Astrocyte of the hippocampus (primary cell): ENCODE measurements around the gene CDKL2.
A peak's percentile ranks its signal among the peaks of the same experiment; 100 is the strongest.

Experiments used
- DNase-seq: peaks from one replicate; pipeline ENCODE4 v3.0.0; 2011; ENCODE audit warnings: low read depth, low spot score

The CDKL2 gene

DNA sequence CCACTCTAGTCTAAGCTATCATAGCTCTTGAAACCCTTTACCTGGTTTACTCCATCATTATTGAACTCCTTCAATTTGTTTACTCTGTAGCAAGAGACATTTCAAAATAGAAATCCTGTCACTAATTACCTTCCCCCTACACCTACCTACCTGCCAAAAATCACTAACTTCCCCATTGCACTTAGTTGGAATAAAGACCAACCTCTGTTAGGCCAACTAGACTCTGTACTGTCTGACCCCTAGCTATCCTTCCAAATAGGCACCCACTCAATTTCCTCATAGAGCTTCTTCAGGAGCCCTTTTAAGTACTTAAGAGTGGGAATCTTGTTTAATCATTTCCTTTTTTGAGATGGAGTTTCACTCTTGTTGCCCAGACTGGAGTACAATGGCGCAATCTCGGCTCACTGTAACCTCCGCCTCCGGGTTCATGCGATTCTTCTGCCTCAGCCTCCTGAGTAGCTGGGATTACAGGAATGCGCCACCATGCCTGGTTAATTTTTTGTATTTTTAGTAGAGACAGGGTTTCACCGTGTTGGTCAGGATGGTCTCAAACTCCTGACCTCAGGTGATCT lies 8.9 kb upstream of the CDKL2 start:
- DNase-seq, result no peak

DNA sequence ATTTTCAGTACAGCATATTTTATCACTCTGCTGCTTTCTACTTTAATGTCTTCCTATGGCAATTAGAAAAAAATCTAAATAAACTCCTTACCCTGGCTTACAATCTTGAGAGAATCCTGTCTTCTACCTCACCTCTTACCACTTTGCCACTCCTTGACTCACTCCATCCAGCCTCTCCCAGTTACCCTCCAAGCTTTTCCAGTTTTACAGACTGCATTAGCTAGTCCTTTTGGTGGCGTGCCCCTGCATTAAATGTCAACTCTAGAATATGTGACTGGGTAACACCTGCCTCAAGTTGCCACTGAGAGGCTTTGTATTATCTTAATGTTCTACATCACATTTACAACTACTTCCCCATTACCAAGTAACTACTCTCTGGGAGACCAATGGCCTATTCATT lies 7.5 kb upstream of the CDKL2 start:
- DNase-seq, result no peak

DNA sequence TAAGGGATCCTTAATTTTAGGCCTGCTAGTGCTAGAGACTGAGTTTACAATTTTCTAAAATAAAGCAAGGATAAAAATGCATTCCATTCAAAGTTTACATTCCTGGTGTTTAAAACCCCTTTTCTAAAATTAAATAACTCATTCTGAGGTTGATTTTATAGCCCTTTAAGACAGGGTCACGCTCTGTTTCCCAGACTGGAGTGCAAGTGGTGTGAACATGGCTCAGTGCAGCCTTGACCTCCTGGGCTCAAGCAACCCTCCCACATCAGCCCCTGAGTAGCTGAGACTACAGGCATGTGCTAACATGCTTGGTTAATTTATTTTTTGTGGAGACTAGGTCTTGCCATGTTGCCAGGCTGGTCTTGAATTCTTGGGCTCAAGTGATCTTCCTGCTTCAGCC lies 6.8 kb upstream of the CDKL2 start:
- DNase-seq, result peak; percentile 46

DNA sequence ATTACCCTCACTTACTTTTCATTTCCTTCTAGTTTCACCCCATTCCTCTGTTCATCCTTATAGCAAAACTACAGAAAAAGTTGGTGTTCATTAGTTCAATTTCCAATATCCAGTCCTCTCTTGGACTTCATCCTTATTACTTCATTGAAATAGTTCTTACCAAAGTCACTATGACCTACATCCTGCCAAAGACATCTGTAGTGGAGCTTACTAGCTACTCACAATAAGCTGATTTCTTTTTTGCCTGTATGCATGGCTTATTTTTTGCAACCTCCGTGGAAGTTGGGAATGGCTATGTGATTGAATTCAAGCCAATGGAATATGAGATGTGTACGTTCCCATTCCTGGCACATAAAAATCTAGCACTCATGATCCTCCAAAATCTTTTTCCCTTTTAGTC lies 4.6 kb upstream of the CDKL2 start:
- no peak for DNase-seq

DNA sequence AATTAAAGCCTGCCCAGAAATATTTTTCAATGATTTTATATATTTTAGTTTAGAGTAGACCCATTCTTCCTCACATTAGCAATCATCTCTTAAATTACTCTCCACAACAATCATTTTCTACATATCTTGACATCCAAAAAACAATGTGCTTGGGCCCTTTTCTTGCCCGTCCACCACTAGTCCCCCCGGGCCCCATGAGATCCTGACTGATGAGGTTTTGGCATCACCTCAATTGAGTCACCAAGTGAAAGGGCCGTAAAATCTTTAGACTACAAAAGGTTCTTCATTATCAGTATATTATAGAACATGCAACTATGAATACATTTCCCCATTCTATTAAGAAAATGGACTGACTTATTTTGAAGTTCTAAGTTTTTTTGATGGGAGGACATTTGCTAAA lies 4.0 kb upstream of the CDKL2 start:
- DNase-seq, result no peak

DNA sequence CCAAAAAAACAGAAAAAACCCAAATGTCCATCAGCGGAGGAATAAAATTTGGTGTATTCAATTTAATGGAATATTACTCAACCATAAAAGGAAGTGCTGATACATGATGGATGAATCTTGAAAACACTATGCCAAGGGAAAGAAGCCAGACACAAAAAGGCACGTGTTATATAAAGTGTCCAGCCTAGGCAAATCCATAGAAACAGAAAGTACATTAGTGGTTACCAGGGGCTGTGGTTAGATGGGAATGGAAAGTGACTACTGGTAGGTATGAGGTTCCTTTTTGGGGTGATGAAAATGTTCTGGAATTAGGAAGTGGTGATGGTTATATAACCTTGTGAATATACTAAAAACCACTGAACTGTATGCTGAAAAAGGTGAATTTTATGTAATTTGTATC lies 3.5 kb upstream of the CDKL2 start:
- peak; percentile 62 for DNase-seq

DNA sequence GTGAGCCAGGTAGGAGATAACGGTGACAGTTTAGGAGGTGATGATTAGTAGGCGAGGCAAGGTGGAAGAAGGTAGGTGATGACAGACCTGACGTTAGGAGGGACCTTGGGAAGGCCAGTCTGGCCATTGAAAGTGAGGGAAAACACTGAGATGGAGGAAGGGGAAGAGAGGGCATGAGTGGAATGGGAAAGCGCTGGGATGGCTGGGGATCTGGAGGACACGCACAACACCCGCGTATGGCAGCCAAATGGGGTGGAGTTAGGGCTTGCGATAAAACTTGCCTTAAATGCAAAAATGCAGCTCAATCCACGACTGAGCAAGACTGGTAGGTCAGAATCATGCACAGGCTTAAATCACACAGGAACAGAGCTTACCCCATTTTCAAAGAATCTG lies 605 bp upstream of the CDKL2 start:
- DNase-seq, result no peak

DNA sequence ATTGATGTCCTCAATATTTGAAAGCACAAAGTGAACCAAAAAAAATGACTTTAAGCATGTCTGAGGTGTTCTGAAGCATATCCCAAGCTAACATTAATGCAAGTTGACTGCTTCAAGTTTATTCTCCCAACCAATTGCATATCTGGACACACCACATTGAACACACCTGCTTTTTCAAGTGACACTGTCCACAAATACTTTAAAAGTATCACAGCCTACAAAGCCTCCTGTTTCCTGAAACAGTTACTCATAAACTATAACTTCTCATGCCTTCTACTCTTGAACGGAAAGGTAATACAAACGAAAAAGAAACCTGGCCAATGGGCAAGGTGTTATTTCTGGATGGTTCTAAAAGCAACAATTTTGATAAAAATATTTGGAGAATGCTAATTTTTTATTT lies 1.1 kb downstream of the CDKL2 start:
- DNase-seq, result no peak

DNA sequence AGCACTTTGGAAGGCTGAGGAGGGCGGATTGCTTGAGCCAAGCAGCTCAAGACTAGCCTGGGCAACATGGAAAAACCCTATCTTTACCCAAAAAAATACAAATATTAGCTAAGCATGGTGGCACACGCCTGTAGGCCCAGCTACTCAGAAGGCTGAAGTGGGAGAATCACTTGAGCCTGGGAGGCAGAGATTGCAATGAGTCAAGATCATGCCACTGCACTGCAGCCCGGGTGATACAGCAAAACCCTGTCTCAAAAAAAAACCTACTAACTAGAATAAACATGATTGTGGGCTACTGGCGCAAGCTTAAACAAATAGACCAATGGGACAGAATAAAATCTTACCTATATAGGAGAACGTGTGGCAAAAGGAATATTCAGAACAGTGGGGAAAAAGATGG lies 7.3 kb downstream of the CDKL2 start:
- no peak for DNase-seq

DNA sequence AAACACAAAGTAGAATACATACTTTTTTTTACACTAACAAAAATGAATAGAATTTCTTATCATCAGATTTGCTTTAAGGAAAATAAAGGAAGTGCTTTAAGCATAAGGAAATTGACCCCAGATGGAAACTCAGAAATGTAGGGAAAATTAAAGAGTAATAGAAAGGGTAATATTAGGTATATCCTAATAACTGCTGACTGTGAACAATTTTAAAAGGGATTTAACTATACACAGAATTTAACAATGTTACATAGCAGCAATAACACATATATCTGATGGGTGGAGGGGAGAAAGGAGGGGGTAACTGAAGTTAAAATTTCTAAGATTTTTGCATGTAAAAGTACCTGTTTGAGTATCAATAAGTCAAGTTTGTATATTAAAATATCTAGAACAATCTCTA lies 8.6 kb downstream of the CDKL2 start:
- no peak for DNase-seq

DNA sequence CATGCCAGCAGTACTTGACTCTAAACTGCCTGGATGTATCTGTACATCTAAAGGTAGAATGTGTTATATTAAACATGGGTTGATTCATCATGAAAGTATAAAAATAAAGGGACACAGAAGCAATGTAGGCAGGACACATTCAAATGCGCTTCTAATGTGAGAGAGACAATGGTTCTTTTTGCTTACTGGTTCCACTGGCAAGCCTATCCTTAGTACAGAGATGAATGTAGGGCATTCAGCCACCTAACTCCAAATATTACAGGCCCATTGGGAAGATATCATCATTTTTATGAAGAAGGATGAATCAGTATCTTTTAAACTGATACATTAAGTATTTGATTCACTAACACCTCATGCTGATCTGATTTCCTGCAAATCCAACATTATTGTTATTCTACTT lies 18.0 kb downstream of the CDKL2 start:
- DNase-seq, result no peak

DNA sequence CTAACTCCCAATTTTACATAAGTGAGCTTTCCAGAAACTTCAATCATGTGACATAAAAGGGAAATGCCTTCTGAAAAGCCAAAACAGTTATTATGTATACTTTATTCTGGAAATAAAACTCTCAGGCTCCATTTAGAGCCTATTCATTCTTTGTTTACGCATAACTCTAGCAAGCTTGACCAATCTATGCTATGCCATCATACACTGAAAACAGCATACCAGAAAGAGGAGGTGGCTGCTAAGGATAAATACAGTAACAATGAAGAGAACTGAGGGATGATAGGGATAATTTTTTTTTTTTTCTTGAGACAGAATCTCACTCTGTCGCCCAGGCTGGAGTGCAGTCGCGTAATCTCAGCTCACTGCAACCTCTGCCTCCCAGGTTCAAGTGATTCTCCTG lies 24.4 kb downstream of the CDKL2 start:
- DNase-seq, result no peak

DNA sequence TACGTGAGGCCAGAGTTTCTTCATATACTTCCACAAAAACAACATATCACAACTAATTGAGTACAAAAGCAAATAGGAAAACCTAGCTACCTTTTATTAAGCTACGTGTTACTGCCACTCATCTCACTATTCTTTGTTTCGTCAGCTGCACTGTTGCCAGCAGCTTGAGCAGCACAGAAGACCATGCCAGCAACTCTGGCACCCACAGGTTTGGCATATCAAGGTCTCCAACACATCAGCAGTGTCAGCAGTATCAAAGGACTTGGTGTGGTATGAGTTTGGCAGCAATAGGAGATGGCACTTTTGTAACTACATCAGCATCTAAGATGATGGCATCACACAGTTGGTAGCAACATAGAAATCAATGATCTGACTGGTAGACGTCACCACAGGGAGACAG lies 30.7 kb downstream of the CDKL2 start:
- no peak for DNase-seq

DNA sequence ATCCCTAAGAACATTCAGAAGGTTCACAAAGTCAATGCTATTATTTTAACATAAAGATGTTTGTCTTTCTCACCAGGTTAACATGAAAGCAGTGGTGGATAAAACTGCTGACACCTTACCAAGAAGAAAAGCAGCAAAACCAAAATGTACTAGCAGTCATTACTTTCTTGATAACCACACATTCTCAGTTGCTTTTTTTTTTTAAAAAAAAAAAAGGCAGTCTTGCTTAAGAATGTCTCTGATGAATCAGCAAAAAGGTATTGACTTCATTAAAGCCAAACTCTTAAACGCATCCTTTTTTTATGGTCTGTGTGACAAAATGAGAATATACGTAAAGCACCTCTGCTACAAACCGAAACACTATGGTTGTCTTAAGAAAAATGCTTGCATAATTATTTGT lies 31.9 kb downstream of the CDKL2 start:
- DNase-seq, result peak; percentile 50

DNA sequence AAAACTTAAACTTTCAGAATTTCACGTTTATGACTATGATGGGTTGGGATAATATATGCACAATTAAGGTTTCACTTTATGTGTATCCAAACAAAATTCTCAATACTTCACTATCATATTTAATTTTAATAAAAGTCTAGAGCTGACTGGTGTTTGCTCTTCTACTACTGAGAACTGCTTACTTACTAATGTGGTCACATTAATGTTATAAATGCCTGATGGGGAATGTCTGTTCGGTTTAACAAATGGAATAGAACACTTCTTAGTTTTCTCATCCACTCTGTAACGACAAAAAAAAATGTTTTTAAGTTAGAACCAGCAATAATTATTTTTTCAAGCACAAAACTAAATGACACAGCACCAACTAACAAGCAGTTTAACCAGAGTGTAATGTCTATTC lies 34.3 kb downstream of the CDKL2 start:
- no peak for DNase-seq

DNA sequence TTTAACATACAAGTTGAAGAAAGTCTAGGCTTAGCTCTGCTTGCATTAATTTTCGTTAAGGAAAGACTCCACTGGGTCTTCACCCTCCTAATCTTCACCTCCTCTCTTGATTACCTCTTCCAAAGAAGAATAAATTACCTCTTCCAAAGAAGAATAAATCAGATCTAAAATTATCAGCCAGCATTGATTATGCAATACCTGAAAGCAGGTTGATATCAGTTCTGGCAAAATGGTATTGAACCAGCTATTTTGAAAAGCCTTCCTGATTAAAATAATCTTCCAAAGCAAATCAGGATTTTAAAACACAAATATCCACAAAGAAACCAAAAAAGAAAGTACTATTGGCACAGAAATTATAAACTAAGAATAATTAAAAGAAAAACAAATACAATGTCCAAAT lies 36.9 kb downstream of the CDKL2 start:
- no peak for DNase-seq

DNA sequence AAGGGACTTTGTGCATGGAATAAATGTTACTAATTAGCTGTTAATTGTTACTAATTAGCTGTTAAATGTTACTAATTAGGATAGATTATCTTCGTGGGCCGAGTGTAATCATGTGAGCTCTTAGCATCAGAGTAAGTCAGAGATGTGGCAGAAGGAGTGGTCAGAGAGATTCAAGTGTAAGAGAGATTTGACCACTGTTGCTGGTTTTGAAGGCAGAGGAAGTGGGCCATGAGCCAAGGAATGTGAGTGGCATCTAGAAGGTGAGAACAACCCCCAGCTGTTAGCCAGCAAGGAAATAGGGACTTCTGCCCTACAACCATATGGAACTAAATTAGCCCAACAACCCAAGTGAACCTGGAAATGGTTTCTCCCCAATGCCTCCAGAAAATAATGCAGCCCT lies 46.3 kb downstream of the CDKL2 start:
- DNase-seq, result peak; percentile 62

DNA sequence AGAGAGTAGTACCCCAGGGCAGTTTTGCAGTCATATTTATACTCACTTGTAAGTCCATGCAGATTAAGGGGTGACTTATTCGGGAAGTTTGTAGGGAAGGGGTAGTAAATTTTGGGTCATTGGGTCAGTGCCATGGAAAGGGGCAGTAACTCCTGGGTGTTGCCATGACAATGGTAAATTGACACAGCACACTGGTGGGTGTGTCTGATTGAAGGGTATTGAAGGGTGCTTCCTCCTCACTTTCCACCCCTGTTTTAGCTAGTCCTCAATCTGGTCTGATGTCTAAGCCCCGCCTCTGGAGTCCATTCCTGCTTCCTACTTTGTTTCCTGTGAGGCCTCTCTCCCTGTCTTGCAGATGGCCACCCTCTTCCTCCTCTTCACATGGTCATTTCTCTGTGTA lies 62.6 kb downstream of the CDKL2 start:
- DNase-seq, result no peak

DNA sequence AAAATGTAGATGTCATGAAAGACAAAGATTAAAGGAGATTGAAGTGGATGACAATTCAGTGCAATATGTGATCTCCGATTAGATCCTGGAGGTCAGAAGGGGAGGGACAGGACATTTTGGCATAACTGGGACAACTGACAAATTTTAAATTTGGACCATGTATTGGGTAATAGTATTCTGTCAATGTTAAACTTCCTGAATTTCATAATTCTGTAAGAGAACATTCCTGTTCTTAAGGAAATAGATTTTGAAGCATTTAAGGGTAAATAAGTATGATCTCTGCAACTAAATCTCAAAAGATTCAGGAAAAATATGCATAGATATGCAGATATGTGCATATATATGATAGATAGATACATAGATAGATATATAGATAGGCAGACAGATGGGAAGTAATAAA lies 63.4 kb downstream of the CDKL2 start:
- DNase-seq, result no peak

DNA sequence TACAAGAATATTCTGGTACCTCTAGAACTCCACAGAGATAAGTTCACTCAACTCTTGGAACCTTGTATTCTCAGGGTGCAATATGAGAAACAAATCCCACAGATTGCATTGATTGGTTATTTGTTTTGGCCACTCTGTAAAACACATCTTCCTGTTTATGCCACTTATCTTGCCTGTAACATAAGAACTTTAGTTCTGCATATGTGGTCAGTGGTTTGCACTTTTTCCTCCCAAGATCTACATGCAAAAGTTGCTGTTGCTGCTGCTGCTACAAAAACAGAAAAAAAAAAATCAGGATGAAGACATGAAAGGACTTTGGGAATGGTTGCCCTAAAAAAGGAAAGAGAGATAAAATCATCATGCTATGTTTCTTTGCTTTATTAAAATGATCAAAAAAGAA lies 64.8 kb downstream of the CDKL2 start:
- no peak for DNase-seq

DNA sequence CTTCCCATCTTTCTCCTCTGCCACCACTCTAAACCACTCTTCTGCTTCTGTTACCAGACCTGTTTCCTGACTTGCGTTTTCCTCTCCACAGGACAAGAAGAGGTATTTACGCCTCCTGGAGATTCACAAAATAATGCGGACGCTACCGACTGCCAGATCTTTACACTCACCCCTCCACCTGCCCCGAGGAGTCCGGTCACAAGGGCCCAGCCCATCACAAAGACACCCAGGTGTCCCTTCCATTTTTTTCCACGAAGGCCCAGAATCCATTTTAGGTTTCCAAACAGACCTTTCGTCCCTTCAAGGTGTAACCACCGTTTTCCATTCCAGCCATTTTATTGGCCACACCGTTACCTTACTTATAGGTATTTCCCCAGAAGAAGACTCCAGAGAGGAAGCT lies 66.3 kb downstream of the CDKL2 start:
- DNase-seq, result no peak

DNA sequence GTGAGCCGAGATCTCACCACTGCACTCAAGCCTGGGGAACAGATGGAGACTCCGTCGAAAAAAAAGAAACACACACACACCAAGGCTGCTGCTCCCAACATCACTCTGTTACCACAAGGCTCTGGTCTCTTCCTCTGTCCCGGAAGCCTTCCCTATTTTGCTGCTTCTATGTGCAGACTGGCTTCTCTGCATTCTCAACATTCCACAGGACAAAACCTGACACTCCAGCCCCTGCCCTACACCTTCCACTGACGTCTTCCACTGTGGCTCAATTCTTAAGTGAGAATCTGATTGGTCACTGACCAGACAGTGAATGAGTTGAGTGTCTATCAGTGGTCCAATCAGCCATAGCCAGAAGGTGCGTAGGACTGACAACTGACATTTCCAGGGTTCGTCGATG lies 68.5 kb downstream of the CDKL2 start:
- DNase-seq, result peak; percentile 68

DNA sequence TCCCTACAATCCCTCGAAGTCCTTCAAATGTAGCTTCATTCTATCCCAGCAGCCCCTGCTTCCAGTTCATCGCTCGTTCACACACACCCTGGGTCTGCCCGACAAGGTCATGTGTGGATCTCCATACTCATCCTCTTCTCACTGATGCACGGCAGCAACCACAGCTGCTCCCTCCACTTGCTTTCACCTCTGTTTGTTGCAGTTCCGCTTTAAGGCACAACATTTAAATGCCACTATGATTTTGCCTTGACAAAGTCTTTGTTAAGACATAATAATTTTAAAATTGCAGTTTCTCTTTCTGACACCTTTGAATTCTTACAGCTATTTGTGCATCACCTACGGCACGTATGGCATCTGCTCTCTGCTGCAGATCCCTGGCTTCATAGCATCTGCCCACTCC lies 72.6 kb downstream of the CDKL2 start:
- no peak for DNase-seq

DNA sequence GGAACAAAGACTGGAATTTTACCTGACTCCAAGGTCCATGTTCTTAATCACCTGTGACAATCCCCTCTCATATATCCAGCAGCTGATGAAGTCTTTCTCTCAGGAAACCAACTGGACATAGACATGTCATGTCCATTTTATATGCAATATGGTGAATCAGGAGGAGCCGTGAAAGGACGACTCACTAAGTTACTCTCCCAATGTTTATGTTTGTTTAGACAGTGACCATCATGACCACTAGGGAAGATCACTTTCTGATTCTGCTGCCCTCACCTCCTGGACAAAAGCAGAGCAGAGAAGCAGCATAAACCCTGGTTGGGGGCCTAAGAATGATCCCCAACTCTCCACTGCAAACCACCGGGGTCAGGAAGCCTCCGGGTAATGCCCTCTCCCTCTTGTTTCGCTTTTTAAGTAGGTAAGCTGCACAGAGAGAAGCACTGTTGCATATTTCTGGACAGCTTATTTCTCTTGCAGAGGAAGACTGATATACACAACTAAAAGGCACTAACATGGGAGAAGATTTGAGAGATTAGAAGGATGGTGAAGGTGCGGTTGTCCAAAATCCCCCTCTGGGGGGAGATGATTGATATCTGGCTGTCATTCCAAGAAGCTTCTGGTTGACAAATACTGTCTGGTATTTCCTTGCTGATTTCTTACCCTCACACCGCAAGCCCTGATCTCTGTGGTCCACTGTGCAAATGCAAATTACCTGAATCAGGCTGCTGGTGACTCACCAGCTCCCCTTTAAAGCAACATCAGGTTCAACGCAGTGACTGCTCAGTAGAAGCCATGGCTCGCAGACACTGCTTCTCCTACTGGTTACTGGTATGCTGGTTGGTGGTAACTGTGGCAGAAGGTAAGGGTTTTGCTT lies 74.8 kb downstream of the CDKL2 start, which contains the start of gene ODAPH:
ODAPH (plus strand) TSS at position 773 of the 871 bp plus-strand sequence; CDS start at position 790, 17 bp downstream.
- peak; percentile 92 for DNase-seq
